AG10803 (cell line): ENCODE results near the gene TMEM145.
A peak's percentile ranks its signal among the peaks of the same experiment; 100 is the strongest.

Experiments used
- DNase-seq: peaks from one replicate; pipeline ENCODE4 v3.0.0; 2010; ENCODE audit warnings: low read depth
- H3K4me3 ChIP-seq: 2 replicates; pipeline ENCODE4 v1.5.1; 2011; ENCODE audit warnings: mild to moderate bottlenecking, low read length, control low read depth
- TF ChIP-seq, protein P1 (sequence below): conservative IDR thresholded peaks from 2 replicates; pipeline ENCODE4 v1.5.1; 2011; ENCODE audit warnings: mild to moderate bottlenecking, low read length, control low read depth, inconsistent platforms

The TMEM145 gene

DNA sequence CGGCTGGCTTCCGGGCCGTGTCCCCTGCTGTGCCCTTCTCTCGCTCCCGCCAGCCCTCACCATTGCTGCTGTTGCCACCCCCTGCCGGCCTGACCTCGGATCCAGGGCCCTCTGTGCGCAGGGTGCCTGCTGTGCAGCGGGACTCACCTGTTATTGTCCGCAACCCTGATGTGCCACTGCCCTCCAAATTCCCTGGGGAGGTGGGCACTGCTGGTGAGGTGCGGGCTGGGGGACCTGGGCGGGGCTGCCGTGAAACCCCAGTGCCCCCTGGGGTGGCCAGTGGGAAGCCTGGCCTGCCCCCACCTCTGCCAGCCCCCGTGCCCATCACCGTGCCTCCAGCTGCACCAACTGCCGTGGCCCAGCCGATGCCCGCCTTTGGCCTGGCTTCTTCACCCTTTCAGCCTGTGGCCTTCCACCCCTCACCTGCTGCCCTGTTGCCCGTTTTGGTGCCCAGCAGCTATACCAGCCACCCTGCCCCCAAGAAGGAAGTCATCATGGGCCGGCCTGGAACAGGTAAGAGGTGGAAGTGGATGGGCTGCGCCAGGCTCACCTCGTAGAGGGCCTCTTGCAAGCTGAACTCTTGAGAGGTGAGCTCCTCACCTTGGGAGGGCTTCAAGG, 38.9 kb upstream of the TMEM145 start:
- TF ChIP-seq, protein P1, sequence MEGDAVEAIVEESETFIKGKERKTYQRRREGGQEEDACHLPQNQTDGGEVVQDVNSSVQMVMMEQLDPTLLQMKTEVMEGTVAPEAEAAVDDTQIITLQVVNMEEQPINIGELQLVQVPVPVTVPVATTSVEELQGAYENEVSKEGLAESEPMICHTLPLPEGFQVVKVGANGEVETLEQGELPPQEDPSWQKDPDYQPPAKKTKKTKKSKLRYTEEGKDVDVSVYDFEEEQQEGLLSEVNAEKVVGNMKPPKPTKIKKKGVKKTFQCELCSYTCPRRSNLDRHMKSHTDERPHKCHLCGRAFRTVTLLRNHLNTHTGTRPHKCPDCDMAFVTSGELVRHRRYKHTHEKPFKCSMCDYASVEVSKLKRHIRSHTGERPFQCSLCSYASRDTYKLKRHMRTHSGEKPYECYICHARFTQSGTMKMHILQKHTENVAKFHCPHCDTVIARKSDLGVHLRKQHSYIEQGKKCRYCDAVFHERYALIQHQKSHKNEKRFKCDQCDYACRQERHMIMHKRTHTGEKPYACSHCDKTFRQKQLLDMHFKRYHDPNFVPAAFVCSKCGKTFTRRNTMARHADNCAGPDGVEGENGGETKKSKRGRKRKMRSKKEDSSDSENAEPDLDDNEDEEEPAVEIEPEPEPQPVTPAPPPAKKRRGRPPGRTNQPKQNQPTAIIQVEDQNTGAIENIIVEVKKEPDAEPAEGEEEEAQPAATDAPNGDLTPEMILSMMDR = no peak
- no peak for DNase-seq
- no peak overlapping the region for H3K4me3 ChIP-seq

DNA sequence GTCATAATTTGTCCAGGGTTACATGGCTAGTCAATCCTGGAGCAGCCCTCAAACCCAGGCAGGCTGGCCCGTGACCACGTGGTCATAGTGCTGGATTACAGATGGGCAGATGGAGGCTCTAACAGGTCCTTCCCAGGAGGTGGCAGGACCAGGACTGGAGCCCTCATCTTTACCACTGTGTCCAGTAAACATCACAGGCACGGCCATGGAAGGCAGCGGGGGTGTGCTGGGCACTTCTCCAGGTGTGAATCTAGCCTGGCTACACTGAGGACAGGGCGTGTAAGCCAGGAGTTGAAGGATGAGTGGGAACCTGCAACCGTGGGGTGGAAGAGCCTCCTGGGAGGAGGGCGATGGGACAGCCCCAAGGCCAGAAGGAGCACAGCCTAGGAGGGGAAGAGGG, 38.0 kb upstream of the TMEM145 start:
- TF ChIP-seq, protein P1 = no peak
- no peak overlapping the region for H3K4me3 ChIP-seq
- DNase-seq = no peak

DNA sequence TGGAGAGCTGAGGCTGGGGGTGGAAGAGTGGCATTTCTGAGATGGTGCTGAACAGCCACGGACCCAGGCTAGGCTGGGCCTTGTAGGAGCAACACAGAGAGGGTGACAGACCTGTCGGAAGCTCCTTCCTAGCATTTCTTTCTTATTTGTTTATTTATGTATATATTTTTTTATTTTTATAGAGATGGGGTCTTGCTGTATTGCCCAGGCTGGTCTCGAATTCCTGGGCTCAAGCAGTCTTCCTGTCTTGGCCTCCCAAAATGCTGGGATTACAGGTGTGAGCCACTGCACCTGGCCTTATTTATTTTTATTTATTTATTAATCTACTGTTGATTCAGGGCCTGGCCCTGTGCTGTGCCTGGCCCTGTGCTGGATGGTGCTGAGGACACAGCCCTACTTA, 37.6 kb upstream of the TMEM145 start:
- no peak overlapping the region for H3K4me3 ChIP-seq
- no peak for DNase-seq
- TF ChIP-seq, protein P1 = no peak

DNA sequence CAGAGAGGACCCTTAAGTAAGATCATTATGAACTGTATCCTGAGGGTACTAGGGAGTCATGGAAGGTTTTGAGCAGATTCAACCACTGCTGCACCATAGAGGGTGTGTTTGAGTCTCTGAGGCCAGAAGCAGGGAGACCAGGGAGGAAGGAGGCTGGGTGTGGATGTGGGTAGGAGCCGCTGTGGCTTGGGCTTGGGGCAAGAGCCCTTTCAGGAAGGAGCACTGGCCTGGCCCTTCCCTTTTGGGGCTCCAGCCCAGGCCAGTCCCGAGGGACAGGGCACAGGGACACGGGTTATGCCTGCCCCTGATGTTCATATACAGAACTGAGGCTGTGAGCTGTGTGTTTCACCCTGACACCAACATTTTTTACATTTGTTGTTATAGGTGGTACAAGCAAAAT, 36.8 kb upstream of the TMEM145 start:
- no peak overlapping the region for H3K4me3 ChIP-seq
- TF ChIP-seq, protein P1 = no peak
- DNase-seq = no peak

DNA sequence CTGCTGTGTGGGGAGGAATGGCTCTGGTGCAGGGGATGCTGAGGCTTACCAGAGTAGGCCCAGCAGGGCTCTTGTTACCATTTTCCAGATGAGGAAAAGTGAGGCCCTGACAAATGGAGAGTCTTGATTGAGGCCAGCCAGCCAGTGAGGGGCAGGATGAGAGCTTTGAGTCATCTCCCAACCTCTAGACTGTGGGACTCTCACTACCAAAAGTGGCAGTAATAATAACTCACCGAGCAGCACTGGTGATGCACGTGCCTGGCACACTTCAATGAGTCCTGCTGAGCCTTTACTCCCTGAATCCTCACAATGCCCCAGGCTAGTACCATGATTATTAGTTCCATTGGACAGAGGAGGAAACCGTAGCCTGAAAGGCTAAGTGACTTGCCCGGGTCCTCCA, 36.3 kb upstream of the TMEM145 start:
- no peak for DNase-seq
- H3K4me3 ChIP-seq = no peak overlapping the region
- TF ChIP-seq, protein P1 = no peak

DNA sequence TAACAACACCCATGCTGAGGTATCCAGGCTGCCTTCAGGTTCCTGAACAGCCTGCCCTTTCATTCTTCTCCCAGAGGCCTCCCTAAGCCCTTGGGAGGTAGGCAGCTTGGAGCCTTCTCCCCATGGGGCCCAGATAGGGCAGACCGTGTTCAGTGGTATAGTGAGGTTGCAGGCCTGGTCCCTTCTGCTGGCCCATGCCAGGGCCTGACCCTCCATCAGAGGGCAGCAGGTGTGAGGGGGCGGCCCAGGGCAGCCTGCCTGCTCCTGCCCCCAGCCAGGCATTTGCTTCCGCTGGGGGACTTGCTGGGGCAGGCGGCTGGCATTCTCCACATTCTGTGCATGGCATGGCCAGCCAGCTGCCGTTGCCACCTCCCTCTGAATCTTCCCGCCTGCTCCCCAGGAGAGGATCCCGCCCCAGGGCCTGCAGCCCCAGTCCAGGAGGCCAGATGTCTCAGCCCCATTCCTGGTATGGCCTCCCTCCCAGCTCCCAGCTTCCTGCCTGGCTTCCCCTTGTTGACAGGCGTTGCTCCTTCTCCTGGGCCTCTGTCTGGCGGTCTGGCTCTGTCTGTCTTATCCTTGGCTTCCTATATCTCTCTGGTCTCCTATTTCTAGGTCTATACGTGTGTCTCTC, 35.2 kb upstream of the TMEM145 start:
- H3K4me3 ChIP-seq = no peak overlapping the region
- DNase-seq = peak; percentile 70
- TF ChIP-seq, protein P1 = no peak

DNA sequence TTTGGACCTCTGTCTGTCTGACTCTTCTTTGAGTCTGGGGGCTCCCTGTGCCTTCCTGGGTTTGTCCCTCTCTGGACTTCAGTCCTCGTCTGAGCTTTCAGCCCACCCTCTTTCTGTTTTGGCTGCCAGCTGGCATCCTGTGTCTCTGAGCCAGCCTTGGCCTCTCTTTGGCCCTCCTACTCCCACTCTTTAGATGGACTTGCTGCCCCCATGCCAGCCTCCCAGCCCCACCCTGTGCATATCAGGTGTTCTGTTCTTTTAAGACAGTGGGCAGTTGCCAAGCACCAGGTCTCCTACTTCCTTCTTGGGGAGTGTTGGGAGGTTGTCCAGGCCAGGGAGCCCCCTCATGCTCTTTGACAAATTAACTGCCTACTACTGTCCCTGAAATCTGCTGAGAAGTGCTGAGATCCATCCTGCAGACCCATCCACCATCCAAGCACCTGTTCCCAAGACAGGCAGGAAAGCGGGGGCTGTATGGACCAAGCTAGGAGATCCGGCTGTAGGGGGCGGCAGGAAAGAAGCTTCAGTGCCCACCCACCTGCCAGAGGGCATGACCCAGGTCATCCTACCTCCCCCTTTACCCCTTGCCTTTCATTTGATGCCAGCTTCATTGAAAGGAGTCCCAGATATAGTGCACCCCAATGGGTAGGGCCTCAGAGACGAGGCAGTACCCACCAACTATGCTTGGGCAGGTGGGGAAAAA, 34.5 kb upstream of the TMEM145 start:
- DNase-seq = no peak
- no peak overlapping the region for H3K4me3 ChIP-seq
- TF ChIP-seq, protein P1 = no peak
